HG03139 (cell line): ENCODE data around the gene VEGFA.

Experiments
- ATAC-seq: cut with Tn5 transposase; IDR thresholded peaks from one replicate; pipeline ENCODE4 v1.9.1; 2021; ENCODE audit not compliant: unreplicated experiment

VEGFA gene

GRCh38 chr6:43784049-43784855, 14.2 kb downstream of the VEGFA start:
- no peak for ATAC-seq

GRCh38 chr6:43785220-43785752, 15.3 kb downstream of the VEGFA start:
- no peak for ATAC-seq

- no peak for ATAC-seq
Observed at GRCh38 chr6:43785904-43786303, 15.9 kb downstream of the VEGFA start.

- no peak for ATAC-seq
Observed at GRCh38 chr6:43786664-43787329, 16.8 kb downstream of the VEGFA start.

- ATAC-seq = no peak
Observed at GRCh38 chr6:43788301-43788700, 18.3 kb downstream of the VEGFA start.

GRCh38 chr6:43789447-43789846, 19.4 kb downstream of the VEGFA start:
- no peak for ATAC-seq

- no peak for ATAC-seq
Observed at GRCh38 chr6:43790031-43790430, 20.0 kb downstream of the VEGFA start.

GRCh38 chr6:43791745-43792422, 21.9 kb downstream of the VEGFA start:
- ATAC-seq = no peak

GRCh38 chr6:43793154-43793874, 23.3 kb downstream of the VEGFA start:
- ATAC-seq = no peak

- ATAC-seq = no peak
Observed at GRCh38 chr6:43793875-43794242, 23.8 kb downstream of the VEGFA start.

- ATAC-seq = no peak
Observed at GRCh38 chr6:43795421-43795820, 25.4 kb downstream of the VEGFA start.

- ATAC-seq = no peak
Observed at GRCh38 chr6:43796168-43796567, 26.2 kb downstream of the VEGFA start.

GRCh38 chr6:43796903-43797890, 27.2 kb downstream of the VEGFA start:
- ATAC-seq = no peak

- ATAC-seq = no peak
Observed at GRCh38 chr6:43797919-43798318, 27.9 kb downstream of the VEGFA start.

- ATAC-seq = no peak
Observed at GRCh38 chr6:43798688-43799444, 28.9 kb downstream of the VEGFA start.

- no peak for ATAC-seq
Observed at GRCh38 chr6:43799551-43800297, 29.7 kb downstream of the VEGFA start.

- no peak for ATAC-seq
Observed at GRCh38 chr6:43800298-43800623, 30.2 kb downstream of the VEGFA start.

GRCh38 chr6:43800746-43801494, 30.9 kb downstream of the VEGFA start:
- ATAC-seq = no peak
